ACHN (cell line): Measurements from ENCODE around the gene CXCL11.
"Not testable (repeated sequence)": the region's sequence is repeated elsewhere in the genome, so short reads cannot be mapped to it uniquely, and the experiment has no call there.

ENCODE experiments used
- DNase-seq: peaks from one replicate; pipeline ENCODE4 v3.0.0-alpha.2; 2015
- in situ Hi-C: cut with HindIII; loops from 2 replicates; pipeline ENCODE4 v1.10.0; 2017; ENCODE audit warnings: low sequenced_read_pairs, low pct_ligation_motif_present, low pct_unique_long_range_greater_than_20kb

Gene CXCL11

DNA sequence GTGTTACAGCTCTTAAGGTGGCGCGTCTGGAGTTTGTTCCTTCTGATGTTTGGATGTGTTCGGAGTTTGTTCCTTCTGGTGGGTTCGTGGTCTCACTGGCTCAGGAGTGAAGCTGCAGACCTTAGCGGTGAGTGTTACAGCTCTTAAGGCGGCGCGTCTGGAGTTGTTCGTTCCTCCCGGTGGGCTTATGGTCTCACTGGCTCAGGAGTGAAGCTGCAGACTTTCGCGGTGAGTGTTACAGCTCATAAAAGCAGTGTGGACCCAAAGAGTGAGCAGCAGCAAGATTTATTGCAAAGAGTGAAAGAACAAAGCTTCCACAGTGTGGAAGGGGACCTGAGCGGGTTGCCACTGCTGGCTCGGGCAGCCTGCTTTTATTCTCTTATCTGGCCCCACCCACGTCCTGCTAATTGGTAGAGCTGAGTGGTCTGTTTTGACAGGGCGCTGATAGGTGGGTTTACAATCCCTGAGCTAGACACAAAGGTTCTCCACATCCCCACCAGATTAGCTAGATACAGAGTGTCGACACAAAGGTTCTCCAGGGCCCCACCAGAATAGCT lies 14.1 kb upstream of the CXCL11 start:
- in situ Hi-C loops: not testable (repeated sequence)

DNA sequence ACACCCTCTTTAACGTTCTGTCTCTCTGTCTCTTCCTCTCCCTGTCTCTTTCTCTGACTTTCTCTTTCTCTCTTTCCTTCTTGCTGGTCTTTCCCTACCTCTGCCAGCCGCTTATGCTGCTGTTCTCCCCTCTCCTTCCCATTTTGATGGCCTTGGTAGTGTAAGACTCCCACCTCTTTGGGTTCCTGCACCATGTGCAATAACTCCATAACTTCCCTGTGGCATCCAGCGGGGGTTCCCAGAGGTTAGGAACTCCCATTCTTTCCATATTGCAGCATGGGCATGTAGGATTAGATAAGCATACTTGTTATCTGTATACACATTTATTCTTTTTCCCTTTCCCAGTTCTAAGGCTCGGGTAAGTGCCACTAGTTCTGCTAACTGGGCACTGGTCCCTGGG lies 8.8 kb upstream of the CXCL11 start:
- DNase-seq, in situ Hi-C loops: not testable (repeated sequence)

More for the DNA sequence above, 14.1 kb upstream of the CXCL11 start:
- DNase-seq: not testable (repeated sequence)

DNA sequence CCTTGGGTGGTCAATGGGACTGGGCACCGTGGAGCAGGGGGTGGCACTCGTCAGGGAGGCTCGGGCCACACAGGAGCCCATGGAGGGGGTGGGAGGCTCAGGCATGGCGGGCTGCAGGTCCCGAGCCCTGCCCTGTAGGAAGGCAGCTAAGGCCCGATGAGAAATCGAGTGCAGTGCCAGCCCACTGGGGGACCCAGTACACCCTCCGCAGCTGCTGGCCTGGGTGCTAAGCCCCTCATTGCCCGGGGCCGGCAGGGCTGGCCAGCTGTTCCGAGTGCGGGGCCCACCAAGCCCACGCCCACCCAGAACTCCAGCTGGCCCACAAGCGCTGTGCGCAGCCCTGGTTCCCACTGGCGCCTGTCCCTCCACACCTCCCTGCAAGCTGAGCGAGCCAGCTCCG lies 7.4 kb upstream of the CXCL11 start:
- in situ Hi-C loops, DNase-seq: not testable (repeated sequence)

DNA sequence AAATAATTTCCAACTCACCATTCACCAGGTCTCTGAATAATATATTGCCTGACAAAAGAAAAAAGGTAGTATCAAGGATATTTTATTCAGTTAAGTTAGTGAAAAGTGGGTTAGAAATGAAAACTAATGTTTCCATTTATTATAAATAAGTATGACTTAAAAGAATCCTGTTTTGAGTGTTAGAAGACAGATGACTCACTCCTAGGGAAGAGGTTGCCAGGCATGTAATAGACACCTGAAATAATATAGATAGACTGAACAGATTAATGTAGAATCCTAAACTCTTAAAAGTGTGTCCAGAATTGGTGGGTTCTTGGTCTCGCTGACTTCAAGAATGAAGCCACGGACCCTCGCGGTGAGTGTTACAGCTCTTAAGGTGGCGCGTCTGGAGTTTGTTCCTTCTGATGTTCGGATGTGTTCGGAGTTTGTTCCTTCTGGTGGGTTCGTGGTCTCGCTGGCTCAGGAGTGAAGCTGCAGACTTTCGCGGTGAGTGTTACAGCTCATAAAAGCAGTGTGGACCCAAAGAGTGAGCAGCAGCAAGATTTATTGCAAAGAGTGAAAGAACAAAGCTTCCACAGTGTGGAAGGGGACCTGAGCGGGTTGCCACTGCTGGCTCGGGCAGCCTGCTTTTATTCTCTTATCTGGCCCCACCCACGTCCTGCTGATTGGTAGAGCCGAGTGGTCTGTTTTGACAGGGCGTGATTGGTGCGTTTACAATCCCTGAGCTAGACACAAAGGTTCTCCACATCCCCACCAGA lies 6.5 kb upstream of the CXCL11 start:
- in situ Hi-C loops, DNase-seq: not testable (repeated sequence)

DNA sequence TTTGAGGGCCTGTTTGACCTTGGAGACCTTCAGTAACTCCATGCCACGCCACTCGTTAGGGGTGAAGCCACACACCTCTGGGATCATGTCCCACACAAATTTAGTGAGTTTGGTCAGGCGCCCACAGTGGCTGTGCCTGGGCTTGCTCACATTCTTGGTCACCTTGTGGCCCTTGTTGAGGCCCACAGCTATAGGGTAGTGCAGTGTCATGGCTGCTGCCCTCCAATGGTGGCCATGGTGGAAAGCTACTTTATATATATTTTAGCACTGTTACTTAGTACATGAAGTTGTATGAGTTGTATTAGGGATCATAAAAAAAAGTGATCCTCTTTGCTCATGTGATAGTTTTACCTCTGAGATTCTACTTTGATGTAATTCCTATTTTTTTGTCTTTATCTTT lies 985 bp upstream of the CXCL11 start:
- no peak for DNase-seq
- in situ Hi-C loops: no loop called here

DNA sequence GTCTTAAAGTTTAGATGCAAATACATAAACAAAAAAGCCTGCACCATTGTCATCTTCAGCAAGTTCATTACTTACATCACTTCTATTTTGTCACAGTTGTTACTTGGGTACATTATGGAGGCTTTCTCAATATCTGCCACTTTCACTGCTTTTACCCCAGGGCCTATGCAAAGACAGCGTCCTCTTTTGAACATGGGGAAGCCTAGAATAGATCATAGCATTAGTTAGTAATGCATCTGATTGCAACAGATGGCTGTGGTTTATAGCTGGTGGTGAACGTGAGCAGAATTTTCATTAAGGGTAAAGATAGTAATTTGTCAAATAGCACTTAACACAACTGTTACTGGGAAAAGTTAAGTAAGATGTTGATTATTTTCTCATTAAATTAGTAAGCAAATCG lies 729 bp downstream of the CXCL11 start:
- no peak for DNase-seq
- in situ Hi-C loops: no loop called here

DNA sequence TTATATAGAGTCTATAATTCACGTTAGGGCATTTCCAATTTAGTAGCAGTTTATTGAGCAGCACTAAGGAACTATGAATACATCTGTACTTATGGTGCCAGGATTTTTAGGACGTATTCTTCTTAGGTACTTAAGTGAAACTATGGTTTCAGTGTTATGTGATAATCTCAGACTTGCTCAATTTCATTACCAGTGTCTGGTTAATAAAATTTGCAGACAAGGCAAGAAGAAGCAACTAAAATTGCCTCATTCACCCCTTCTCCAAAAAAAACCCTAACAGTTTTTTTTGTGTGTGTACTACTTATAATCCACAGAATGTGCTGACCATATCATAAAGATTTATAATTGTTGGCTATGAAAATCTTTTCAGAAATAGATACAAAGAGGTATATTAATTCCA lies 6.6 kb downstream of the CXCL11 start:
- no peak for DNase-seq
- in situ Hi-C loops: no loop called here

DNA sequence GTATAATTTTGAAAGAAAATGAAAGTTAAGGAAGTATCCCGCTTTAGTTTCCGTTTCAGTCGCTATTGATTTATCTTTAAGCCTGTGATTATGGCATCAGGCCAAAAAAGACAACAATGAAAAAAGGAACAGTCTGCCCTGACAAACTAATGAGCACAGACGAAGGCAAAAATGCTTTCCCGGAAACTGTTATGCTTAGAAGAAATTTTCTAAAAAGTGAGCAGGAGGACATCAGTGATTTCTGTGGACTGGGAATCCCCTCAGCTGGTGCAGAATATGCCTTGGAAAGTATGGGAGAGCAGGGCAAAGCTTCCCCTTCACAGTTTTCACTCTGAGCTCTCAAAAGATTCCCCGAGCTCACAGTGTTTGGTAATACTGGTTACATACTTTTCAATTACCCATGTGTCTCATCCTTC lies 7.5 kb downstream of the CXCL11 start:
- DNase-seq: peak; percentile 9
- in situ Hi-C loops: no loop called here

DNA sequence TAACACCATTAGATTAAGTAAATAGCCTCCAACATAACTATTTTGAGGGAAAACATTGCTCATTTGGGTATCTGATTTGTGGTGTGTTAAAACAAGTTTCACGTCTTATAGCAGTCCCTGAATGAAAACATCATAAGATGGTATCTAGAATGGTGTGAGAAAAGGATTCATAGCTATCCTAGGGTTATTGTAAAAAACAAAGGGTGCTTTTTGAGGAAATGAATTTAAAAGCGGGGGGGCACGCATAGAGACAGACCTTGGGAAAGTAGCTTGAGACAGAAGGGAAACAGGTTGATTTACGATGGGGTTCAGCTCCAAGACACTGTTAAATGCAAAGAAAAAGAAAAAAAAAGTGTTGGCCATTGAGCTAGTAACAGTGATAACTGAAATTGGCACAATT lies 11.8 kb downstream of the CXCL11 start:
- DNase-seq: no peak
- in situ Hi-C loops: no loop called here

DNA sequence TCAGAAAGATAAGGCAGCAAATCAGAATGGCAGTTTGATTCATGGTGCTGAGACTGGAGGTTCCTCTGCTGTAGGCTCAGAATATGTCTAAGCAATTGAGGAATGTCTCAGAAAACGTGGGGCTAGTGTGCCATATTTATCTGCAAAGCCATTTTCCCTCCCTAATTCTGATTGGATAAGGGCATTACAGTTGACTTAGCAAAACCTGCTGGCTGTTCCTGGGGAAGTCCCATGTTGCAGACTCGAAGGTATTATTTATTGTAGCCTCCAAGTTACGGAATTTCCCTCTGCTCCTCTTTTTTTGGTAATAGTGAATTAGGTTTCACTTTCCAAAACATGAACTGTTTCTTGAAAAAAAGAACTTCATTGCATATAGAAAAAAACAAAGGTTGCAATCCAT lies 12.5 kb downstream of the CXCL11 start, which contains the start of gene CXCL10:
CXCL10 (minus strand) TSS at position 109 of the 400 bp plus-strand sequence; CDS start at position 43, 66 bp downstream.
- no peak for DNase-seq

DNA sequence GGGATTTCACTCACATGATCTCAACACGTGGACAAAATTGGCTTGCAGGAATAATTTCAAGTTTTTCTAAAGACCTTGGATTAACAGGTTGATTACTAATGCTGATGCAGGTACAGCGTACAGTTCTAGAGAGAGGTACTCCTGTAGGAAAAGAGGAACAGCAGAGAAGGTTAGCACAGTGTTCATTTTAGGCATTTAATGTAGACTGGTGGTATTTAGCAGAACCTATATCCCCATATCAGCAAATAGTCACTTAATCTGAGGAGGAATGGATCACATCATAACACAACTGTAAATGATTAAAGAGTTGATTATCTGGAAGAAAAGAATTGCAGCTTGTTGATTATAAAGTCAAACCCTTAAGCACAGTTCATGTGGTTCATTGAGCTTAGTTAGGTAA lies 13.2 kb downstream of the CXCL11 start:
- in situ Hi-C loops: no loop called here
- DNase-seq: no peak

More for the DNA sequence above, 12.5 kb downstream of the CXCL11 start, which contains the start of gene CXCL10:
- in situ Hi-C loops: no loop called here

DNA sequence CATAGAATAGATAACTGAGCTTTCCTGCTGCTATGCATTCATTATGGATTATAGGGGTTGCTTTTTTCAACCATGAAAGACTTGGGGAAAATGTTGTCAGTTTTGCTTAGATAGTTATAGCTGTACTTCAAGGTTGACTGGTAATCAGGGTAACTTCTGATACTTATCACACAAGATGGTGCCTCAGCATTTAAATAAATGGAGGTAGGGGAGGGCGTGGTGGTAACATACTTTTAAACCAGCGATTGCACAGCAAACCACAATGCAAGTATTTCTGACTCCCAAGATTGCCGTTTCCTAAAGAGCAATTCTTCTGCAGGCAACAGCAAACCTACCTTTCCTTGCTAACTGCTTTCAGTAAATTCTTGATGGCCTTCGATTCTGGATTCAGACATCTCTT lies 13.8 kb downstream of the CXCL11 start:
- DNase-seq: no peak
- in situ Hi-C loops: no loop called here

DNA sequence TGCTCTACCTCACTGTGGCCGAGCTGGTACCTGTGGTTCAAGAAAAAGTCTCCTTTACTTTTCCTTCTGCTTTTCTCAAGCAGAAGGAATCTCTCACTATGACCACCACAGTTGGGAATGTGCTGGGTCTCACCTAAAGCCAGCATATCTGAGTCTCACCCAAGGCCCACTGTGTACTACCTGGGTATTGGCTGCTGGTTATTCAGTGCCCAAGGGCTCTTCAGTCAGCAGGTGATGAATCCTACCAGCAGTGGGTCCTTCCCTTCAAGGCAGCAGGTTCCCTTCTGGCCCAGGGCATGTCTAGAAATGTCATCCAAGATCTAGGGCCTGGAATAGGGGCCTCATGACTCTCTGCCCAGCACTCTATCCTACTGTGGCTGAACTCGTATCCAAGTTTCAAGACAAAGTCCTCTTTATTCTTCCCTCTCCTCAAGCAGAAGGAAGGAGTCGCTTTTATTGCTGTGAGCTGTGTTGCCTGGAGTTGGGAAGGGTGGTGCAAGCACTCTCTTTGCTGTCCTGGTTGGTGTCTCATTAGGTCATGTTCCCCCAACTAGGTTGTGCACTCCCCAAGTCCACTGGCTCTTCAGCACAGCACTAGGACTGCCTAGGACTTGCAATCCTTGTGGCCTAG lies 18.7 kb downstream of the CXCL11 start:
- in situ Hi-C loops: no loop called here
- no peak for DNase-seq

DNA sequence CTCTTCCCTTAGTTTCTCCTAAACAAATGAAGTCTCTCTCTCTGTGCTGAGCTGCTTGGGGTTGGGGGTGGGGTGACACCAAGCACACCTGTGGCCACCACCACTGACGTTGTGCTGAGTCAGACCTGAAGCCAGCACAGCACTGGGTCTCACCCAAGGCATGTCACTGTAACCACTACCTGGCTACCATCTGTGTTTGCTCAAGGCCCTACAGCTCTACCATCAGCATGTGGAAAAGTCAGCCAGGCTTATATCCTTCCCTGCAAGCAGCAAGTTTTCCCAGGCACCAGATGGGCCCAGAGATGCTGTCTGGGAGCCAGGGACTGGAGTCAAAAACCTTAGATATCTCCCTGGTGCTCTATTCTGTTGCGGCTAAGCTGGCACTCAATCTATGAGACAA lies 19.5 kb downstream of the CXCL11 start:
- in situ Hi-C loops: no loop called here
- DNase-seq: no peak

DNA sequence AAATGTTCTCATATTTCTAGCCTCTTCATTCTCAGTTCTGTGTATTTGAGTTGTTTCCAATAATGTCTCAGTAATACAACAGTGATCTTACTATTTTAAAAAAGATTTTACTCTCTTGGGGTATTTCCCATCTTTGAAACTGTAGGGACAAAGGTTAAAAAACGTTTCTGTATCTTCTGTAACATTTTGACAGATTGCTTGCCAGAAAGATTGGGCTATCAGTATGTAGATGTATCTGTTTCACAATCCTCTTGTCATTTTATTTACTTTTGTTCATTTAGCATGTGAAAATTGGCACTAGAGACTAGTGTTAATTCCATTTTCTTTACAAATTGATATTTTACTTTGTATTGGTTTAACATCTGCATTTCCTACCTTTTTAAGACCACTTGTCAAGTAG lies 22.3 kb downstream of the CXCL11 start:
- no peak for DNase-seq
- in situ Hi-C loops: no loop called here

DNA sequence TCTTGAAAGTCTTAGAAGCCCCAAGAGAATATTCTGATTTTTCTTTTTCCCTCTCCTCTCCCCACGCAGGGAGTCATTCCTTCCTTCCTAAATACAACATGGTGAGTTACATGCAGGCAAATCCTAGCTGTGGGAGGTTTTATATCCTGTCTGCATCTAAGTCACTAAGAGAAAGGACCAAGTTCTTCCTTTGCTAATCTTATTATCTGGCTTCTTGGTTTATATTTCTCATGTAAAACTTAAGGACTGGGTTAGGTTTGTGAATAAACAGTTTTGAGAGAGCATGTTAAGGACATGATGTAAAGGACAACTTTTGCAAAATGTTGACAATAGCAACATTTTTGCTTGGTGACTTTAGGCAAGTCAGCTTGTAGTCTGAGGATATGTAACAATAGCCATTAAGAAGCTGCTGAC lies 23.5 kb downstream of the CXCL11 start:
- in situ Hi-C loops: no loop called here
- DNase-seq: no peak

DNA sequence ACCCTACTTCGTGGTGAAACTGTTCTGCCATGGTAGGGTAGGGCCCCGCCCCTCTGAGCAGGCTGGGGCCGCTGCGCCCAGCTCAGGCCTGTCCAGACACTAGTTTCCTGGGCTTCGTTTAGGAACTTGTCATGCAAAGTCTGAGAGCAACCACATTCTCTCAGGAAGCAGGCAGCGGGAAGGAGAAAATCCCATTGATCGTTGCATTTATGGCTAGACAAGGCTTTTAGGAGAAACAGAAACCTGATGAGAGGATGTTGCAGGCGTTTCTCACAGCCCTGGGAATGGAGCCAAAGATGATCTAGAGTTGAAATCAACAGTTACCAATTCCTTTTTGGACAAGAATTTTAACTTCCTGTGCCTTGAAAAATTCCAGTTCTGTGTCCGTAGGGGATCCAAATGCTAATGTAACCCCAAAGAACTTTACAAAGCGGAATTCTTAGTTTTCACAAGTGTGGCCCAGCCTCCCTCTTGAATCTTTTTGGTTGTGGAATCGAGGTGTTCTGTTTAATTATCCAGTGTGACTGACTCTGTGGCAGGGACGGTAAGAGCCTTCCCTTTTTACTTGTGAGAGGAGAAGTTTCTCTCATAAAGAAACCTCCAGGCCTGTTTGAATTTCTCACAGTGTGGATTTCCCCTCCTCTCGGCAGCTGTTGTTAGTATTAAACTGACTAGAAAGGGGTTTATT lies 24.0 kb downstream of the CXCL11 start:
- in situ Hi-C loops: no loop called here
- no peak for DNase-seq

DNA sequence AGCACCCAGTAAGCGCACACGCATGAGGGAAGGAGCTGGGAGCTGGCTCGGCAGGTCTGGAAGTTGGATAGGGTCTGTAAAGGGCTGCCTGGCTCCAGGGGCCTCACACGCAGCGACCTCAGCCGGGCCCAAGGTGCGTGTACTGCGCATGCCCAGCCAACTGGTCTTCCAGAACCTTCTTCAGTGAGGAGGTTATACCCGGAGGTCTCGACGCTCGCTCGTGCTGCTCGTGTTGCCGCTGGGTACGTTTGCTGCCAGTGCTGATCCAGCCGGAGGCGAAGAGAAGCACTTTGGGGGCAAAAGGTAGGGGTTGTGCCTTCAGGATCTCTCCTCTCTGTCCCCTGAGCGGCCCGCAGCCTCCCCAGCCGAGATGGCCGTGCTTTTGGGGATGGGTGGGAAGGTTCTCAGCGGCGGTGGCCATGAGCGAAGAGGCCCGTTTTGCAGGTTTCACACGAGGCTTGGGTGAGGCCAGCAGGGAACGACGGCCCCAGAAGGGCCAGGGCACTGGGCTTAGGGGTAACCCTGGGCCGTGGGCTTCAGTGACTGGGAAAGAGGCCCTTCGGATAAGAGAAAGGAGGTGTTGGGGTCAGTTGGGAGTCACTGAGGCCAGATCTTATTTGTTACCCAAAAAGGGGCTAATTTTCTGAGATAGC lies 24.7 kb downstream of the CXCL11 start:
- in situ Hi-C loops: no loop called here

DNA sequence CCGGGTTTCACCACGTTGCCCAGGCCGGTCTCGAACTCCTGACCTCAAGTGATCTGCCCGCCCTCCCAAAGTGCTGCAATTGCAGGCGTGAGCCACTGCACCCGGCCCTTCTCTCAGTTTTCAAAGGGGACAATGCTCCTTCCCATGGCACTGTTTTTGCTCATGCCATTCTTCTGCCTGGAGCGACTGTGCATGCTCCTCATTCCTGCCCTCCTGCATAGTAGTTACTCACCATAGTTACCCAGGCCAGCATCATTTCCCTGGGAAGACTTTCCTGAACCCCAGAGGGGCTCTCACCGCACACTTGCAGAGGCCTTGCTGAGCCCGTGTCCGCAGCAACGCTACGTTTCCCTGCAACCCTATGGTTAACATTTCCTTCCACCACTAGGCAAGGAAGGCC lies 25.3 kb downstream of the CXCL11 start:
- DNase-seq: no peak
- in situ Hi-C loops: no loop called here

More for the DNA sequence above, 24.7 kb downstream of the CXCL11 start:
- DNase-seq: no peak
